Type B pancreatic cell (in vitro differentiated cells): ENCODE results near the gene NPIPB2. TPM values are rescaled to one million over a fixed set of nuclear protein-coding genes. Genes with fewer than 3 reads are reported as not detected.
A peak's percentile ranks its signal among the peaks of the same experiment; 100 is the strongest.

ENCODE experiments used
- DNase-seq: peaks from one replicate; pipeline ENCODE4 v3.0.0; 2021; ENCODE audit warnings: mixed read lengths; ENCODE audit not compliant: unreplicated experiment; ENCODE audit errors: extremely low spot score
- H3K27ac Mint-ChIP-seq: 2 replicates; pipeline ENCODE4 v1.8.0; 2021; ENCODE audit warnings: mild to moderate bottlenecking, mixed read lengths
- H3K27me3 Mint-ChIP-seq: 2 replicates; pipeline ENCODE4 v1.8.0; 2021; ENCODE audit warnings: mixed read lengths
- H3K36me3 Mint-ChIP-seq: 2 replicates; pipeline ENCODE4 v1.8.0; 2021; ENCODE audit warnings: mixed read lengths
- H3K4me1 Mint-ChIP-seq: one replicate; pipeline ENCODE4 v1.8.0; 2021; ENCODE audit warnings: mixed read lengths; ENCODE audit not compliant: unreplicated experiment
- H3K4me3 Mint-ChIP-seq: 2 replicates; pipeline ENCODE4 v1.8.0; 2021; ENCODE audit warnings: mild to moderate bottlenecking, mixed read lengths
- H3K9me3 Mint-ChIP-seq: 2 replicates; pipeline ENCODE4 v1.8.0; 2021; ENCODE audit warnings: mixed read lengths
- total RNA-seq: library from RNA; stranded (reverse); gene quantifications from 2 replicates; pipeline ENCODE4 v1.2.1, GENCODE V29; 2021; ENCODE audit warnings: low replicate concordance
- TF ChIP-seq, protein P1 (sequence below): fragments of 200-600 bp; sonication (generic); conservative IDR thresholded peaks from 2 replicates; pipeline ENCODE4 v1.5.0; 2021; ENCODE audit warnings: antibody characterized with exemption, mild to moderate bottlenecking

Gene NPIPB2
- total RNA-seq, 1 donor from 2014 or later = 13.4 TPM

DNA sequence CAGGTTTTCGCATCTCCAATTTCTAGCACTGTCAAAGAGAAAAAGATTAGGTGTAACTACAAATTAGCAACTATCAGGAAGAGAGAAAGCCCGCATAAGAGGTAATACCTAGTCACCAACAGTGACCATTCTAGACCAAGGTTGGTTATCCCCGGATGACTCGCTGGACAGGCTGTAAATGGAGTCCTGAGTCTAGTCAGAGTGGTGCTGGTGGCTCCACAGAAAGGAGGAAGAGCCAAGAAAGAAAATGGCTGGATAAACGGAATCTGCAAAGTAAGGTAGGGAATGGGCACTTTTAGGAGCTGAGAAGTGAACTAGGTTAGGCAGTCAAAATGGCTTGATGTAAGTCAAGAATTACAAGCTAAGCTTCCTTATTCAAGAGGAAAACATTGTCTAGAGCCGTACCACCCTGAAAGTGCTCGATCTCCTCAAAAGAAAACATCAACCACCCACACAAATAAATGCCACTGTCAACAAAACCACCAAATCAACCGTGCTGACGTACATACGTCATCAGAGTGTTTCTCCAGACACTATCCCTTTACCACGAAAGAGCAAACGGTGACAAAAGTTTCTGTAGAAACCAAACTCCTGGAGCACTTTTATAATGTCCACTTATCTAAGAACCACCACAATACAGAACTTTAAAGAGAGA is 28.3 kb downstream of the NPIPB2 start:
- Mint-ChIP-seq H3K9me3 (no peaks in the 10 kb centered on the region), H3K4me3 (peak overlapping the region; percentile 99), H3K27me3 (peaks cover 3% of the 10 kb centered on the region), H3K4me1 (peaks cover 45% of the 10 kb centered on the region), H3K27ac (peak overlapping the region; percentile 96), H3K36me3 (peaks cover 5% of the 10 kb centered on the region)
- TF ChIP-seq, protein P1, sequence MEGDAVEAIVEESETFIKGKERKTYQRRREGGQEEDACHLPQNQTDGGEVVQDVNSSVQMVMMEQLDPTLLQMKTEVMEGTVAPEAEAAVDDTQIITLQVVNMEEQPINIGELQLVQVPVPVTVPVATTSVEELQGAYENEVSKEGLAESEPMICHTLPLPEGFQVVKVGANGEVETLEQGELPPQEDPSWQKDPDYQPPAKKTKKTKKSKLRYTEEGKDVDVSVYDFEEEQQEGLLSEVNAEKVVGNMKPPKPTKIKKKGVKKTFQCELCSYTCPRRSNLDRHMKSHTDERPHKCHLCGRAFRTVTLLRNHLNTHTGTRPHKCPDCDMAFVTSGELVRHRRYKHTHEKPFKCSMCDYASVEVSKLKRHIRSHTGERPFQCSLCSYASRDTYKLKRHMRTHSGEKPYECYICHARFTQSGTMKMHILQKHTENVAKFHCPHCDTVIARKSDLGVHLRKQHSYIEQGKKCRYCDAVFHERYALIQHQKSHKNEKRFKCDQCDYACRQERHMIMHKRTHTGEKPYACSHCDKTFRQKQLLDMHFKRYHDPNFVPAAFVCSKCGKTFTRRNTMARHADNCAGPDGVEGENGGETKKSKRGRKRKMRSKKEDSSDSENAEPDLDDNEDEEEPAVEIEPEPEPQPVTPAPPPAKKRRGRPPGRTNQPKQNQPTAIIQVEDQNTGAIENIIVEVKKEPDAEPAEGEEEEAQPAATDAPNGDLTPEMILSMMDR = no peak
- DNase-seq = no peak

DNA sequence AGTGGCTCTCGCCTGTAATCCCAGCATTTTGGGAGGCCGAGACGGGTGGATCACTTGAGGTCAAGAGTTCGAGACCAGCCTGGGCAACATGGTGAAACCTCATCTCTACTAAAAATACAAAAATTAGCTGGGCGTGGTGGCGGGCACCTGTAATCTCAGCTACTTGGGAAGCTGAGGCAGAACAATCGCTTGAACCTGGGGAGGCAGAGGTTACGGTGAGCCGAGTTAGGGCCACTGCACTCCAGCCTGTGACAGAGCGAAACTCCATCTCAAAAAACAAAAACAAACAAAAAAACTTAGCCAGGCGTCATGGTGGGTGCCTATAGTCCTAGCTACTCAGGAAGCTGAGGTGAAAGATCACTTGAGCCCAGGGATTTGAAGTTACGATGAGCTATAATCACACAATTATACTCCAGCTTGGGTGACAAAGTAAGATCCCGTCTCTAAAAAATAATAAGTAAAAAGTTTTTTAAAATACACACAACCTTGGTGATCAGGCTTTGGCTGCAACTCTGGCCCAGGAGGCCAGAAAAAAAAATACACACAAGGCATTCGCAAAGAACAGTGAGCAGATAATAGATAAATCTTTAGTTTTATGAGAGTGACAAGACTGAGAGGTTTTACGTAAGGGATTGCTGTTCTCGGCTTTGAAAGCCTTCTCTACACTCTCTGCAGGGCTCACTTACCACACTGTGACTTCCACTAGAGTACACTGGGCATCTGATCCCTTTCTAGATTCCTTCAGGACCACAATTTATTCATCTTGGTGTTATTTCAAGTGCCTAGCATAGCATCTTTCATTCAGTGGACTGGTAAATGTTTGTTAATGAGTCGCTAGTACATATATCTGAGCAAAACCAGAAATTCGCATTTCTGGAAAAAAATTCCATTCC is 31.9 kb downstream of the NPIPB2 start:
- peak overlapping the region; percentile 40 for H3K27ac Mint-ChIP-seq
- peaks cover 38% of the 10 kb centered on the region for H3K4me1 Mint-ChIP-seq

DNA sequence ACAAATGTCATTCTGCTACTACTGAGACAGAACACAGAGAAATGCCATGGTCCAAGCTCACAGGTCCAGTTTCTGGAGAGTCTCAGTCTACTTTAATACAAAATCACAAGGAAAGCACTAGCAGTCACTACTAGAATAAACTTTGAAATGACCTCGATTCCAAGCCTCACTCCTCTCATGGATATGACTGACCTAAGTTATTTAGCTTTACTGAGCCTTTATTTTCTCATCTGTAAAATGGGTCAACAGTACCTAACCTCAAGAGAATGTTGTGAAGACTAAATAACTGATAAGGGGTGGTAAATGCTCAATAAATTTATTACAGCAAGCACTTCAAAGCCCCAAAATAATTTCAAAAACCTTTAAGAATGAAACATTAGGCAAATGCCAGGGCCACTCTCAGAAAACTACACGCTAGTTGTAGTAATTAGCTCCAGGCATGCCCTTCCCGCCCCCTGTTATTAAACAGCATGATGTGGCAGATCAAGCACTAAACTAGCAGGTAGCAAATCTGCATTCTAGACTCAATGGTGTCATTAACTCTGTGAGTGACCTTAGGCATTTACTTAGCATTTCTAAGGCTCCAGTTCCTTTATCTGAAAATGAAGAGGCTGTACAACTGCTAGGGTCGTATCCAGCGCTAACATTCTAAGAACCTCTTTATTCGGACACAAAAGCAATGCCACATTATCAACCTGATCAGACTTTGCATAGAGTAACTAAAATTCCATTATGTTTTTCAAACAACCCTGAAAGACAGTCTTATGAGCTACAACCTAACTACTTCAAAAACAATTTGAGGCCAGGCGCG is 34.5 kb downstream of the NPIPB2 start:
- H3K27me3 Mint-ChIP-seq = no peaks in the 10 kb centered on the region
- no peak overlapping the region for H3K27ac Mint-ChIP-seq
- H3K36me3 Mint-ChIP-seq = peaks cover 15% of the 10 kb centered on the region
- no peak overlapping the region for H3K4me3 Mint-ChIP-seq
- DNase-seq = no peak
- TF ChIP-seq, protein P1 = no peak
- no peaks in the 10 kb centered on the region for H3K9me3 Mint-ChIP-seq
- H3K4me1 Mint-ChIP-seq = peaks cover 17% of the 10 kb centered on the region

More for the DNA sequence above, 31.9 kb downstream of the NPIPB2 start:
- no peak for DNase-seq
- Mint-ChIP-seq H3K36me3 (peaks cover 11% of the 10 kb centered on the region), H3K27me3 (no peaks in the 10 kb centered on the region), H3K4me3 (peak overlapping the region; percentile 37), H3K9me3 (no peaks in the 10 kb centered on the region)
- TF ChIP-seq, protein P1 = no peak

DNA sequence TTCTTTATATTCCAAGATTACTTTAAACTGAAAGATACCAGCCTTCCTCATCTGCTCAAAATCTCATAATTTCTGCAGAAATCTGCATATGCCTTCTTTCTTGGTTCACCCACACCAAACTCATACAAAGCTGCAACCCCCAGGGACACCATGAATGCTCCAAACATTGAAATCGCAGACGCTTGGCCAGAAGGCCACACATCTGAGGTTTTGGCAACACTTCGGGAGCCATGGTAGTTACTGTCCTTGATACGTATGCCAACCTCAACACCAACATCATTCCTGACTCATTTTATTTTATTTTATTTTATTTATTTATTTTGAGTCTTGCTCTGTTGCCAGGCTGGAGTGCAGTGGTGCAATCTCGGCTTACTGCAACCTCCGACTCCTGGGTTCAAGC is 37.9 kb downstream of the NPIPB2 start:
- TF ChIP-seq, protein P1 = no peak
- no peaks in the 10 kb centered on the region for H3K9me3 Mint-ChIP-seq
- H3K4me3 Mint-ChIP-seq = no peak overlapping the region
- no peak for DNase-seq
- no peaks in the 10 kb centered on the region for H3K4me1 Mint-ChIP-seq
- no peak overlapping the region for H3K27ac Mint-ChIP-seq
- H3K27me3 Mint-ChIP-seq = no peaks in the 10 kb centered on the region
- H3K36me3 Mint-ChIP-seq = peaks cover 9% of the 10 kb centered on the region

GRCh38 chr16:11901091-11901490 is 40.8 kb downstream of the NPIPB2 start:
- DNase-seq = no peak
- Mint-ChIP-seq H3K27me3 (no peaks in the 10 kb centered on the region), H3K27ac (no peak overlapping the region)

More at GRCh38 chr16:11901091-11901490, 40.8 kb downstream of the NPIPB2 start:
- H3K4me3 Mint-ChIP-seq = no peak overlapping the region
- peaks cover 4% of the 10 kb centered on the region for H3K36me3 Mint-ChIP-seq
- TF ChIP-seq, protein P1 = no peak
- H3K4me1 Mint-ChIP-seq = no peaks in the 10 kb centered on the region
- H3K9me3 Mint-ChIP-seq = no peaks in the 10 kb centered on the region
